Measurements from ENCODE around the gene PDZRN3.

- TF ChIP-seq, protein P1, sequence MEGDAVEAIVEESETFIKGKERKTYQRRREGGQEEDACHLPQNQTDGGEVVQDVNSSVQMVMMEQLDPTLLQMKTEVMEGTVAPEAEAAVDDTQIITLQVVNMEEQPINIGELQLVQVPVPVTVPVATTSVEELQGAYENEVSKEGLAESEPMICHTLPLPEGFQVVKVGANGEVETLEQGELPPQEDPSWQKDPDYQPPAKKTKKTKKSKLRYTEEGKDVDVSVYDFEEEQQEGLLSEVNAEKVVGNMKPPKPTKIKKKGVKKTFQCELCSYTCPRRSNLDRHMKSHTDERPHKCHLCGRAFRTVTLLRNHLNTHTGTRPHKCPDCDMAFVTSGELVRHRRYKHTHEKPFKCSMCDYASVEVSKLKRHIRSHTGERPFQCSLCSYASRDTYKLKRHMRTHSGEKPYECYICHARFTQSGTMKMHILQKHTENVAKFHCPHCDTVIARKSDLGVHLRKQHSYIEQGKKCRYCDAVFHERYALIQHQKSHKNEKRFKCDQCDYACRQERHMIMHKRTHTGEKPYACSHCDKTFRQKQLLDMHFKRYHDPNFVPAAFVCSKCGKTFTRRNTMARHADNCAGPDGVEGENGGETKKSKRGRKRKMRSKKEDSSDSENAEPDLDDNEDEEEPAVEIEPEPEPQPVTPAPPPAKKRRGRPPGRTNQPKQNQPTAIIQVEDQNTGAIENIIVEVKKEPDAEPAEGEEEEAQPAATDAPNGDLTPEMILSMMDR (IDR thresholded peaks at IDR 0.05): no peak
- no peak for TF ChIP-seq SIN3A (IDR thresholded peaks at IDR 0.05; ENCODE audit: borderline replicate concordance, insufficient read depth, low read depth, low read length)
- no peak for TF ChIP-seq POLR2AphosphoS5 (IDR thresholded peaks at IDR 0.05; ENCODE audit: low read depth, low read length)
- no peak for TF ChIP-seq REST (IDR thresholded peaks at IDR 0.05; ENCODE audit: insufficient read depth in 1 of 2, low read depth in 2 of 2, low read length in 1 of 2)
These were observed 102.9 kb downstream of the PDZRN3 start for GRCh38 chr3:73521734-73522336.
